HG02798 (cell line): ENCODE measurements around the gene ZNF79.

ENCODE experiments used
- ATAC-seq: cut with Tn5 transposase; IDR thresholded peaks from one replicate; pipeline ENCODE4 v1.9.1; 2021; ENCODE audit warnings: mild to moderate bottlenecking; ENCODE audit not compliant: unreplicated experiment, poor library complexity

Gene ZNF79

DNA sequence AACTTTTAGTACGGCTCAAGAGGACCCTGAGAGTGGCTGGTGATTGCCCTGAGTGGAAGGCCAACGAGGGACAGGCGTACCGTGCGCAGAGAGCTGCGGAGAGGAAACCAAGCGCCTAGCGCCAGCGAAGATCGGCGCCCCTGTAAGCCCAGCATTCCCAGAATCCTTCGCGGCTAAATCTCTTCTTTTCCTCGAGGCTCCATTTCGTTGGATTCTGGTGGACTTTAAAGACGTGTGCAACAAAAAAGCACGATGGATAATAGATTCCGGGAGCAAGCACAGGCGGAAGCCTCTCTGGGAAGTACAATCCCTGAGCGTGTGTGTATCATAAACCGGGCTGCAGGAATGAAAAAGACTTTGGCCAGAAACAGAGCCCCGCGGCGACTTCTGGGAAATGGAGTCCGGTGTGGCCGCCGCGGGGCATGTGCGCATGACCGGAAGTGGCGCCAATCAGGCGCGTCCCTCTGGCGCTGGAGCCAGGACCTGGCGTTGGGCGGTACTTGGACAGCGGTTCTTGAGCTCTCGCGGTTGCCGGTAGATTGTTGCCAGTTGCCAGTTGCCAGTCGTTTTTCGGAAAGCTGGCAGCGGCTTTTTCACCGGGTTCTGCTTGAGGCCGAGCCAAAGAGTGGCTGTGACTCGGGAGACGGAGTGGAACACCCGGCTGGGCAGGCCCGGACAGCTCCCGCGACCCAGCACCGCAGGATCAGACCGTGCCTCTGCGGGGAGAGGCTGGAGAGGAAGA, at the start of gene ZNF79:
Gene ZNF79, plus strand, starts transcription at position 449 of the 742 bp plus-strand sequence. CDS start 406 bp downstream, outside the sequence.
- peak; percentile 90 for ATAC-seq

DNA sequence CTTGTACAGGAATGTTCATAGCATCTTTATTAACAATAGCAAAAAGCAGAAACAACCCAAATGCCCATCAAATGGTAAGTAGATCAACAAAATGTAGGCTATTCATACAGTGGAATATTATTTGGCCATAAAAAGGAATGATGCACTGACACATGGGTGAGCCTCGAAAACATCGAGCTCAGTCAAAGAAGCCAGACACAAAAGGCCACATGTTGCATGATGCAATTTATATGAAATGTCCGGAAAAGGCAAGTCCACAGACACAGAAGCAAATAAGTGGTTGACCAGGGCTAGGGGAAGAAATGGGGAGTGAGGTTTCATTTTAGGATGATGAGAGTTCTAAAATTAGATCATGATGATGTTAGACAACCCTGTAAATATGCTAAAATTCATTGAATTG, 43.7 kb upstream of the ZNF79 start:
- no peak for ATAC-seq

DNA sequence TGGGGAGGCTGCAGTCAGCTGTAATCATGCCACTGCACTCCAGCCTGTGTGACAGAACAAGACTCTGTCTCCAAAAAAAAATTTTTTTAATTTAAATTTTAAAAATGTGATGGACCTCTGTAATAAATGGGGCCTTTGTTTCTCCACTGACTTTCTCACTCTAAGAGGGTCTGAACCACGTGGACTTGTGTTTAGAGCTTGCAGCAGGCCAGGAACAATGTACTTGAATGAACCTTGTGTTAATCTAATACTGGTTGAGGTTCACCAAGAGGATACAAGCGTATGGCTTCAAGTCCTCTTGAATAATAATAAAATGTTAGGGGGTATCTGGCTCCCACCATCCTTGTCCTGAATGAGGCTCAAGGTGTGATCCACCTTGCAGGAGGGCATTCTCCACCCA, 41.6 kb upstream of the ZNF79 start:
- no peak for ATAC-seq

DNA sequence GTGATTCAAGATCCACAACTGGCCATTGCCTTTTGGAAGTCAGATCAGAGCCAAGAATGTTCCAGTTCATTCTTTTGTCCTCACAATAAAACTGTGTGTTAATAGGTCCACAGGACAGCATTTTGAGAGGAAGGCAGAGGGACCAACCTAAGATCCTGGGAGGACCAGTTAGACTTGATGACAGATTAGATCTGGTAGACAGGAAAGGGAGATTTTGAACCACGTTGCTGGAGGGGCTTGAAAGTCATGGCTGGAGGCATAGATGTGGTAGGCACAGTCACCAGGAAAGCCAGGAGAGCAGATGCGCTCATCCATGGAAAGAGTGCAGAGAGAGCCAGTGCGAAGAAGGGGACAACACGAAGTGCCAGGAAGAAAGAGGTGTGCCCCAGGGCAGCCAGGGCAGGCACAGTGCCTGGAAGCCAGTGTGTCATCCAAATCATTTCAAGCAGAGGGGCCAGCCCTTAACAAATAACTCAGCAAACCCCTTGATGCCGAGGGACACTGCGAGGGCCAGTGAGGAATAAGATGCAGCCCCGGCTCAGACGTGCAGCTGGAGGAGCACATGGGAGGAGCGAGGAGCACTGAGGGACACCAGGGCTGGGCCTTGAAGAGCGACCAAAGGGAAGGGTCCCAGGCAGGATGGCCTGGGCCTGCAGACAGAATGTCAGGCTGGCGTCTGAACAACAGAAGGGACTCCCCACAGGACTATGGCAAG, 40.0 kb upstream of the ZNF79 start:
- ATAC-seq: no peak

DNA sequence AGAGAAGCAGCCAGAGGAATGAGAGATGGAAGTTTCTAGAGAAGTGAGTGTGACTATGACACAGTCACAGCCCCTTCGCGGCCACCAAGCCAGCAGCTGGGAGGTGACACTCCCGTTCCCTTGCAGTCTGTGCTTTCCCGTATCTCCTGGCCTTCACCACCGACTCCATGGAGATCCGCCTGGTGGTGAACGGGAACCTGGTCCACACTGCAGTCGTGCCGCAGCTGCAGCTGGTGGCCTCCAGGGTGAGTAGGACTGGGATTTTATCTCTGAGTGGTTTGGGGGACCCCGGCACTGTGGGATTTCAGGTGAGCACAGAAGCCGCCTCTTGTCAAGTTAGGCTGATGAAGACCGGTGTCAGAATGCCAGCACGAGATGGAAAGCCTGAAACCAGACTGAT, 39.3 kb upstream of the ZNF79 start:
- no peak for ATAC-seq

DNA sequence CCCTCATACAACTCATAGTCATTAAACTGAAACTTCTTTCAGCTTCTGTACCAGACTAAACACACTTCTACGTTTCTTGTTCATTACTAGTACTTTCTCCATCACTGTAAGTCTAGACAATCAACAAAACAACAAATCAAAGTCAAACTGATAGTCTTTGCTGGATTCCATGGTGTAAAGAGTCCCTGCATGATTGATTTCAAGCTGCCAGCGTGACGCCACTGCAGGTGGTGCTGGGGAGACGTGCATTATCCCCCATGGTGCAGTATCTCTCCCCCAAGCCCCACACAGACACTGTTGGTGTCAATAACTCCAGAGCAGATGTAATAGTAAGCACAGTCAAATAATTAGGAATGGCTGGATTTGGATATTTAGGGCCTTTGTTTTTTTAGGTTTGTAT, 37.9 kb upstream of the ZNF79 start:
- no peak for ATAC-seq

DNA sequence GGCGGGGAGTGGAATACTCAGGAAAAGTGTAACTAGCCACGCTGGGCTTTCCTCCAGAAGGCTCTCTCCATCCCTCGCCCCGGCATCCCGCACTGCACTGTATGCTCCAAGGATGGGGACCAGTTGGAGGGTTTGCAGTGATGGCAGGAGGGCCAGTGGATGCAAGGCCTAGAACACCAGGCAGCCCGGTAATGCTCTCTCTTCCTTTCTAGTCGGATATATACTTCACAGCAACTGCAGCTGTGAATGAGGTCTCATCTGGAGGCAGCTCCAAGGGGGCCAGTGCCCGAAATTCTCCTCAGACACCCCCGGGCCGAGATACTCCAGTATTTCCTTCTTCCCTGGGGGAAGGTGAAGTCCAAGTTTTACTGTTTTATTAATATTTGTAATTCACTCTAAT, 37.2 kb upstream of the ZNF79 start:
- ATAC-seq: no peak

DNA sequence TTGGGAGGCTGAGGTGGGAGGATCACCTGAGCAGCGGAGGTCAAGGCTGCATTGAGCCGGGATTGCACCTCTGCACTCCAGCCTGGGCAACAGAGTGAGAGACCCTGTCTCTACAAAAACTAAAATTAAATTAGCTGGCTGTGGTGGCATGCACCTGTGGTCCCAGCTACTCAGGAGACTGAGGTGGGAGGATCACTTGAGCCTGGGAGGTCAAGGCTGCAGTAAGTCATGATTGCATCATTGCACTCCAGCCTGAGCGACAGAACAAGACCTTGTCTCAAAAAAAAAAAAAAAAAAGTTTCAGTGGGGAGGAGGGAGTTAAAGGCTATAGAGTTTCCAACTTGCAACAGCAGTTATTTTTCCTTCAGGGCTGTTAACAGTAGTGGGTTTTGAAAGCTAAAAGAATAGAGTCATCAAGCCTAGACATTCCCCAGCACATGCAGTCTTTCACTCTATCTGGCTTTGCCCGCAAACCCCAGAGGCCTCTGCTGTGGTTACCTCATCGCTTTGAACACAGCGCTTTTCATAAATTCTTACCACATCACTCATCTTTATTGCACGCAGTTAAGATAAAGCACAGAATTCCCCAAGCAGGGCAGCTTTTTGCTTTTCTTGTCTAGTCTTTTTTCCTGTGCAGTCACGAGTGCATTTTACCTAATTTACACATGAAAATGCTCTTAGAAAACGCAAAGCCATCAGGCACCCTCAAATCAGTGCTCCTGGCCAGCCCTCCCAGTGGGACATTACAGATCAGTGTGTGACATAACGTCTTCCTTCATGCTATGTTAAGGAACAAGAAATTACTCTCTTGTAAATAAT, 35.9 kb upstream of the ZNF79 start:
- ATAC-seq: peak; percentile 86

DNA sequence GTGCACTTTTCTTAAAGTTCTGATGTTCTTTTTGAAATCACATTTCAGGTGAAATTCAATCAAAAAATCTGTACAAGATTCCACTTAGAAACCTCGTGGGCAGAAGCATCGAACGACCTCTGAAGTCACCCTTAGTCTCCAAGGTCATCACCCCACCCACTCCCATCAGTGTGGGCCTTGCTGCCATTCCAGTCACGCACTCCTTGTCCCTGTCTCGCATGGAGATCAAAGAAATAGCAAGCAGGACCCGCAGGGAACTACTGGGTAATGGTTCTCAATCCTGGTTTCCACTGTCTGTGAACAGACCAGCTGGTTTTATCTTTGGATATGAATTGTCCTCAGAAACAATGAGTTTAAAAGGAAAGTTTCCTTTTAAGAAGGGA, 35.3 kb upstream of the ZNF79 start:
- no peak for ATAC-seq

DNA sequence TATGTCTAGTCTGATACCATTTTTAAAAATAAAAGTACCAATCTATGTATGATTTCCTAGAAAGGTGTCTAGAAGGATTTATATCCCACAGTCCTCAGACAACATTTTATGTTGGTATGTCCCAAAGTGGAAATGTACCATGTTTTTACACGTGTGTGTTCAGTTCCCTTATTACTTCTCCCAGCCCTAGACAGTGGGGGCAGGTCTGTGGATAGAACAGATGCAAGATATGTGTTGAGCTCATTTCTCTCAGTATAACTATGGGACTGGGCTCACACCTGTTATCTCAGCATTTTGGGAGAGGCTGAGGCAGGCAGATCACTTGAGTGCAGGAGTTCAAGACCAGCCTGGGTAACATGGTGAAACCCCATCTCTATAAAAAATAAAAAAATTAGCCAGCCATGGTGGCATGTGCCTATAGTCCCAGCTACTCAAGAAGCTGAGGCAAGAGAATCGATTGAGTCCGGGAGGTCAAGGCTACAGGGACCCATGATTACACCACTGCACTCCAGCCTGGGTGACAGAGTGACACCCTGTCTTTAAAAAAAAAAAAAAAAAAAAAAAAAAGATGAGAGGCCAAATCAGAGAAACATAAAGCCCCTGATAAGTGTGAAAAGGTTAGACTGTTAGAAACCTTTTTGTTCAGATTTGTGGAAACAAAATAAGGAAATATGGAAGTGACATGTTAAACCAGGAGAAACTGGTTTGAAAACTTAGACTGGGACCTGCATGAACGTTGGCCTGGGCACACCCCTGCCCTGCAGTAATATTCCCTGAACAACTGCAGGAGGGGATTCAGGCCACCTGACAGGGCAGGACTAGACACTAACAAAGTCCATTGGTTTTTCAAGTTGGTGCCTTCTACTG, 34.6 kb upstream of the ZNF79 start:
- no peak for ATAC-seq

DNA sequence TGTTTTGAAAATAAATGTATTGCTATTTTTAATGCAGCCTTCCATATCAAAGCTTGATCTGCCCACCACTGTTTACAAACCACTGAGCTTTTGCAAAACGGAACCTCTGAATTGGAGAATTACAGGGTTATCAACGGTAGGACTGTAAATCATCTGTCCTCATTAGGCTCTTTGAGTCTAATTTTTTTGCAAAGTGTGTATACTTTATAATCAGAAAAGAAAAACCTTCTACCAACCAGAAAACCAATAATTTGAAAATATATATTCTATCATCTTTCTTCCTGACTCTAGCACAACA, 34.0 kb upstream of the ZNF79 start:
- no peak for ATAC-seq

DNA sequence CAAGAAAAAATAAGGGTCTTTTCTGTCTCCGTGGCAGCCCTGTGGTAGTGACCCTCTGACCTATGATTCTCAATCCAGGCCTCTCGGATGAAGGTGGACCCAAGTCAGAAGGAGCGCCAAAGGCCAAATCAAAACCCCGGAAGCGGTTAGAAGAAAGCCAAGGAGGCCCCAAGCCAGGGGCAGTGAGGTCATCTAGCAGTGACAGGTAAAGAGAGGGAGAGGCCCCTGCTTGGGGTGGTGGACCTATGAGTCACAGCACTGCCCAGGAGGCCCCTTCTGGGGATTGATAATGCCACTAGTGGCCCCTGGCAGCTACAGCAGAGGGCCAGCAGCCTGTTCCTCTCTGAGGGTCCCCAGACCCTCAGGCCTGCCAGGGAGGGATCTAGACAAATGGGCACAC, 33.6 kb upstream of the ZNF79 start:
- ATAC-seq: no peak

DNA sequence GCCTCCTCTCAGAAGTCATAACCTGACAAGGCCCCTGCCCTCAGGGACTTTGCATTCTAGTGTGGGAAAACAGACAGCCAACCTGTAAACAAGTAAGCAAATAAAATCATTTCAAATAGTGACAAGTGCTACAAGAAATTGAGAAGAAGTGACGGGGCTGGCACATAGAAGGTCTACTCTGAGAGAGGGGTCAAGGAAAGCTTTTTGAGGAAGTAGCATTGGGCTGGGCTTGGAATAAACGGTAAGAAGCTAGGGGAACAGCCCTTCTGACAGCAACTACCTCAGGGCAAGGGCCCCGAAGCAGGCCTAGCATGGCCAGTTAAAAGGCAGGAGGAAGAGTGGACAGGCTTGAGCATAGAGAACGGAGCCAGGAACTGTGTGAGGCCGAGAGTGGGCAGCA, 32.0 kb upstream of the ZNF79 start:
- no peak for ATAC-seq

DNA sequence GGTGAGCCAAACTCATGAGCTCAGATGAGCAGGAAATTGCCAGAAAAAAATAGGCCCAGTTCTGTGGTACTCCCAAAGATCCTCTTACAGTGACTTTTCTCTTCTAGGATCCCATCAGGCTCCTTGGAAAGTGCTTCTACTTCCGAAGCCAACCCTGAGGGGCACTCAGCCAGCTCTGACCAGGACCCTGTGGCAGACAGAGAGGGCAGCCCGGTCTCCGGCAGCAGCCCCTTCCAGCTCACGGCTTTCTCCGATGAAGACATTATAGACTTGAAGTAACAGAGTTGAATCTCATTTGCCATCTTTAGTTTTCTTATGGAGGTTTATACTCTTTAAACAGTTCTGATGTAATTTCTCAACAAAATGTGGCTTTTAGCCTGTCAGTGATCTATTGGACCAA, 31.2 kb upstream of the ZNF79 start:
- no peak for ATAC-seq

DNA sequence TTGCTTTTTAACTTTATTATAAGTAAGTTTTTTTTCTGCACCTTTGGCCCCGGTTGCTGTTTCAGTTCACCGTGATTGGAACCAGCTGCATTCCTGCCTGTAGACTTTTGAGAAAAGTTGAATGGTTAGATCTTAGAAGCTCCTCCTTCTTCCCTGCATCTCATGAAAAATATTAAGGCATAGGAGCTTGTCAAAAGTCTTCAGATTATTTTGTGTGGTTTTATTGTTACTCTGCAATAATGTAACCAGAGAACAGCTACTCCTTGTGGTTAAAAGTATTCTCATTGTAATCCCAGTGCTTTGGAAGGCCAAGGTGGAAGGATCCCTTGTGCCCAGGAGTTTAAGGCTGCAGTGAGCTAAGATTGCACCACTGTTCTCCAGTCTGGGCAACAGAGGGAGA, 30.5 kb upstream of the ZNF79 start:
- no peak for ATAC-seq

DNA sequence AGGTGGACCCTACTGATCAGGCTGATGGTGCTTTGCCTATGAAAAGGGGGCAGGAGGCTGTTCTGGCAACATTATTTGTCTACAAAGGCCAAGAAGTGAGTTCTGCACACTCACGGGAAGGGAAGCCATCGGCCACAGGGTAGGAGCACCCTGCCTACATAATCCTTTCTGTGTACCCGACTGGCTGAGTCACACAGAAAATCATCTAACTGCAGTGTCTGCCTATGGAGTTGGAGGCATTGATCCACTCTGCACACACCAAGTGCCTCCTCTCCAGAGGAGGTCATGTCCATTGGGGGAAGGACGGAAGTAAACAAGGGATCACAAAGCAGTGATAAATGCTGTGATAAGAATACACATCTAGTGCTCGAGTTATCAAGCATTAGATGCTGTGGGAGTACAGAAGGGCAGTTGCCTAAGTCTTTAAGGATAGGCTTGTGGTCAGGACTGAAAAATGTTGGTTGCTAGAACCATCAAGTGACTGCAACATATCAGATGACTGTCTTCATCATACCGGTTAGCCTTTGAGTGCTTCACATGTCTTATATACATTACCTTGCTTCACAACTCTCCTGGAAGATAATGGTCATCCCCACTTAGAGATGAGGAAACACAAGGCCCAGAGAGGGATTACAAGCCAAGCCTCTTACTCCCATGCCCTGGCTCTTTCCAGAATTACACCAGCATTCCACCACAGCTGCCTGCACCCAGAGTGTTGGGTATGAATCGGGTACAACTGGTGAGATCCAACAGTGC, 28.5 kb upstream of the ZNF79 start:
- no peak for ATAC-seq

DNA sequence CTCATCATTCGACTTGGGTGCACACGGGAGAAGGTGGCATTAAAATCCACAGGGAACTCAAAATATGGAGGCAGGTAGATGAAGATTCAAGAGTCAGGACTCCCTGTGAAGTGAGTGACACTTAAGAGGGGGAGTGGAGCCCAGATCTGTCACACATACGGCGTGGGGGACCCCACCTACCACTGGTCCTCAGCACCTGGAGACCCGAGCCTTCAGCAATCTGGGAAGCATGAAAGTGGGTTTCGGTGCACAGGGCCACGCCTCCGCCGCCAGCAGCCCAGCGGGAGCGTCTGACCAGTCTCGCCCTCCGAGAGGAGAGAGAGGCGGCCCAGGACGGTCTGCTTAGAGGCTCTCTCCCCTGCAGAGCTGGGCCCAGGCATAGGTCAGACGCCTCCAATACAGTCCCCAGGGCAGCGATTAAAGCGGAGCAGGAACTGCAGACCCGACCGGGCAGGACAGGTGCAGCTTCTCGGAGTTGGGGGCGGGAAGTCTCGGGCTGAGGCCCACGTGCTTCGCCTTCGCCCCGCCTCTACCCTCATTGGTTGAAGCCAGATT, 27.9 kb upstream of the ZNF79 start:
- no peak for ATAC-seq

DNA sequence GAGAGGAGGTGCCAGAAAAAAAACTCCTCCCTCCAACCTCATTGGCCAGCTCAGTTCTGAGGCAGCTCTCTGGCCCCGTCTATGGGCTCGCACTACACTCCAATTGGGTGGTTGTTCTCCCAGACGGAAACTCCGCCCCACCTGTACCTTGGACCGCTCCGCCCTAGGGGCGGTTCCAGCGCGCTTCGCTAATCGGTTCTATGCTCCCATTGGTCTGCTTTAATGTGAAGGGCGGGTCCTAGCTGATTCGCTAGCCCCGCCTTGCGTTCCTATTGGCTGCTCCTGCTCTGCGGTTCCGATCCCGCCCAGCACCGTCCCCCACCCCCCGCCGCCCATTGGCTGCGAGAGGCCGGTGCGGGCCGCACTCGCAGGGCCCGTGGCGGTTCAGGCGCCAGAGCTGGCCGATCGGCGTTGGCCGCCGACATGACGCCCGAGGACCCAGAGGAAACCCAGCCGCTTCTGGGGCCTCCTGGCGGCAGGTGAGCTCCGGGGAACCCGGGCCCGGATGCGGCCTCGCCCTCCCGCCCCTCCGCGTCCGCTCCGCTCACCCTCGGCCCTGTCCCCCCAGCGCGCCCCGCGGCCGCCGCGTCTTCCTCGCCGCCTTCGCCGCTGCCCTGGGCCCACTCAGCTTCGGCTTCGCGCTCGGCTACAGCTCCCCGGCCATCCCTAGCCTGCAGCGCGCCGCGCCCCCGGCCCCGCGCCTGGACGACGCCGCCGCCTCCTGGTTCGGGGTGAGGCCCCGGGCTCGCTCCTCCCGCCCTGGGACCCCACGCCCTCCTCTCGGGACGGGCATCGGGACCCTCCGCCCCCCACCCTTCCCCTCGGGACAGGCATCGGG, 27.2 kb upstream of the ZNF79 start, which contains the start of gene SLC2A8:
Gene SLC2A8, plus strand, starts transcription at position 362 of the 838 bp plus-strand sequence. Its CDS starts 62 bp downstream, at position 424.
- ATAC-seq: peak; percentile 95
